Retinal pigment epithelial cell (primary cell): ENCODE measurements around the gene TSHZ2.

ENCODE experiments used
- DNase-seq: peaks from one replicate; pipeline ENCODE4 v3.0.0-alpha.2; 2010; ENCODE audit warnings: low read depth
- H3K4me3 ChIP-seq: 2 replicates; pipeline ENCODE4 v1.5.1; 2011; ENCODE audit warnings: mild to moderate bottlenecking, low read length, control low read depth, moderate library complexity
- CTCF ChIP-seq: conservative IDR thresholded peaks from 2 replicates; pipeline ENCODE4 v1.5.1; 2011; ENCODE audit warnings: low read depth, low read length, control low read depth, inconsistent platforms

The TSHZ2 gene

DNA sequence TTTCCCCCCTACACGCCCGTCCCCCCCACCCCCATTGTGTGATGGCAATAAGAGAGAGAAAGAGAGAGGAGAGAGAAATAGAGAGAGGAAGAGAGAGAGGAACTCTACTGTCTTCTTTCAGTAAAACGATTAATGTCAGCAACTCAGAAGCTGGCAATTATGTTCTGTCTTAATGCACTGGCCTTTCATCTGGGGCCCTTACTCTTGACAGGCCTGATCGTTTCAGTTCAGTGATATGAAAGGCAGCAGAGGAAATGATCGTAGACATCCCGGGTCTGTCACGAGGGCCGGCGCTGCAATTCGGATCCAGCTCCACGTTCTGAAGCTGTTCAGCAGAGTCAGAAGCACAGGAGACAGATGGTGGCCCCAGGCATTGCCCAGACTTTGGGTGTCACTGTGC, 312.5 kb downstream of the TSHZ2 start:
- no peak for DNase-seq
- H3K4me3 ChIP-seq = no peak overlapping the region
- TF ChIP-seq CTCF = no peak

DNA sequence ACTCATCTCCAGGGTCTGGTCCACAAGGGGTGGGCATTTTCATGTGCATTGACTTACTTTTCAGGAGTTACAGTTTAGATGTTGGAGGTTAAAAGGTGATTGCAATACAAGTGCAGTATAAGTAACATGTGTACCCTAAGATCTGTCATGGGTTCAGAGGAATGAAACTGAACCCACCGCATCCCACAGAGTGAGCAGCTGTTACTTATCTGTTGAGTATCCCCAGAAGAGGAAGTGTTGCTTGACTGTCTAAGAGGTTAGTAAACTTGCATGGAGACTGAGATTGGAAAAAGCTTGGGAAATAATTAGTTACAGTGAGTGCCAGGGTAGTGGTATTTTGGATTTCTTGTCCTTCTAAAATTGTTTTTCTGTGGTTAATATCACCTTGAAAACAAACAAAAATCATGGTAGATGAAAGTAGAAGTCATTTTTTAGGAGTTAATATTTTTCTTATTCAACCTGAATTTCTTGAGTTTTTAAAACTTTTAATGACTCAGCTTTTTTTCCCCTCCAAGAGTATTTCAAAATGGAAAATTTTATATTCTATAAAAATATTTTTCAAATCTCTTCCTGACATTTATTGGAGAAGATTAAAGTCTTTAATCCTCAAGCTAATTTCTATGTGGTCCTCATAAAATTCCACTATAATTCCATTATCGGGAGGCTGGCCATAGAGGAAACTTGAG, 315.3 kb downstream of the TSHZ2 start:
- no peak for TF ChIP-seq CTCF

DNA sequence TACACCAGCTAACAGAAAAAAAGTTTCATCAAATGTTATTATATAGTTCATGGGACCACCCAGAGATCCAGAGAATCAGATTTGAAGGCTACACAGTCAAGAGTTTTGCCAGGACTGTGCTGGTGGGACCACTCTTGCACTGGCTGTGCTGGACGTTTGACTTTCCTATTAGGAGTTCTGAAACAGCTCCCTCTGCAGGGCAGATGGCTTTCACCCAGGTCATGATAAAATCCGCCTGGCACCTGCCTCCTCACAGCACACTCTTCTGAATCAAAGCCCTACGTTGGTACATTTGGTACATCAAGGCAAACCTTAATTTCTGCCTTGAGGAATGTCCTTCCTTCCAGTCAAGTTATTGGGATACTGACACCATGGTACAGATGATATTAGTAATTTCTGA, 319.4 kb downstream of the TSHZ2 start:
- TF ChIP-seq CTCF = peak; percentile 45
- no peak for DNase-seq
- H3K4me3 ChIP-seq = no peak overlapping the region

More for the DNA sequence above, 315.3 kb downstream of the TSHZ2 start:
- no peak for DNase-seq
- H3K4me3 ChIP-seq = no peak overlapping the region

DNA sequence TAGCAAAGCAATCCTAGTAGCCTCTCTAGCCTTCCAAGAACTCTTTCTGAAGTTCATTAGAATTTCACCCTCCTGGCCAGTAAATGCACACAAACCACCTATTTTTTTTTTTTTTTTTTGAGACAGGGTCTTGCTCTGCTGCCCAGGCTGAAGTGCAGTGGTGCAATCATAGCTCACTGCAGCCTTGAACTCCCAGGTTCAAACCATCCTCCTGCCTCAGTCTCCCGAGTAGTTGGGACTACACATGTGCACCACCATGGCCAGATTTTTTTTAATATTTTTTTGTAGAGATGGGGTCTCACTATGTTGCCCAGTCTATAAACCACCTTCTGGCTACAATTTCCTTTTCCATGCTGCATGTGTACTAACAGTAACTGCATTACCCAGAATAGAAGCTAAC, 320.2 kb downstream of the TSHZ2 start:
- no peak for TF ChIP-seq CTCF
- H3K4me3 ChIP-seq = no peak overlapping the region
- DNase-seq = no peak

GRCh38 chr20:53294804-53295203, 322.6 kb downstream of the TSHZ2 start:
- TF ChIP-seq CTCF = no peak
- no peak for DNase-seq
- H3K4me3 ChIP-seq = no peak overlapping the region

DNA sequence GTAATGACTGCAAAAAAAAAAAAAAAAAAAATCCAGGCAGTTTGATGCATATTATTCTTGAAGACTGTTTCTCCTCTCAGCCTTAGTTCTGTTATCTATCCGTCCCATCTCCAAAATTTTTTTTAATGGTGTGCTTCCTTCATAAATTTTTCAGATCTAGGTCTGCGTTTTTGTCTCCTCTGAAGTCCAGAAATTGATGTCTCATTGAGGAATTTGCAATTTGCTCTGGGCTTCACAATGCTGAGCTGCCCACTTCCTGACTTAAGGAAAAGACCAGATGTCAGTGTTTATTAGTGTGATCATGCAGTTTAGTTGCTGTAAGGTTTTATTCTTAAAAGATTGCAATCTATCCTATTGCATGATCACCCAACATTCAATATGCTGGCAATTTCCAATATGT, 323.9 kb downstream of the TSHZ2 start:
- no peak for DNase-seq
- no peak for TF ChIP-seq CTCF

DNA sequence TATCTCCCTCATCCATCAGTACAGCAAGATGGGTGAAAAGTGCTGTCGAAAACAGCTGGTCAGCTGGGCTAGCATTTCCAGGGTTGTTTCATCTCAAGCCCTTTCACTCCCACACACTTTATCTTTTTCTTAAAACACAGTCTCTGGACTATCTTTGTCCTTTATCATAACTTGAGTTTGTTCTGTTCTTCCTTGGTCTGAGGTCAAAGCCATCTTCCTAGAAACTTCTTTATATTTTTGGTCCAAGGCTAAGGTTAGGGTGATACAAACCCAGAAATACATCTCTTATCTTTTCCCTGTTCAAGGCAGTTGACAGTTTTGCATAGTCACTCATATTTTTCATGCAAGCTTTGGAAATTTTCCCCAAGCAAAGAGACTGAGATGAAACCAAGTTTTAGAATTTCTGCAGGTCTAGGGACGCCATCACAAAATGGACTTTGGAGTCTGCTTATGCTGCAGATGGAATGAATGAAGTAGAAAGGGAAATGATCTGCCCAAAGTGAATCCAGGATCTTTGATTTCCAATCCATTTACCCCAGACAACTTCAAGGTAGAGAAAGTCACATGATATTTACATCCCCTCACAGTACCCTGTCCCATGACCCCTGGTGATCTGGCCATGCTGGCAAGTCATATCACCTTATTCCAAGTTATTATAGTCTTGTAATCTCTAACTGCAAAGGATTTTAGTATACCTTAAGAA, 324.4 kb downstream of the TSHZ2 start:
- DNase-seq = no peak
- H3K4me3 ChIP-seq = no peak overlapping the region
- TF ChIP-seq CTCF = no peak

More for the DNA sequence above, 323.9 kb downstream of the TSHZ2 start:
- H3K4me3 ChIP-seq = no peak overlapping the region
